Keratinocyte (primary cell): ENCODE data around the gene PRLR. TPM values are rescaled to one million over a fixed set of nuclear protein-coding genes. Genes with fewer than 3 reads are reported as not detected.

Experiments used
- DNase-seq: peaks from one replicate; pipeline ENCODE4 v3.0.0-alpha.2; 2011; ENCODE audit warnings: low read depth, missing footprints, low spot score
- FAIRE-seq: peaks from 2 replicates; lab custom pipeline; 2011; peaks lifted over from hg19 to GRCh38; lab: Jason Lieb, UNC
- H2AFZ ChIP-seq: 2 replicates; pipeline ENCODE4 v1.6.0; 2012; ENCODE audit warnings: low read length, control low read depth, inconsistent platforms; ENCODE audit not compliant: control insufficient read depth
- H3K27ac ChIP-seq: 2 replicates; pipeline ENCODE4 v1.5.1; 2011; ENCODE audit warnings: low read length; ENCODE audit not compliant: control insufficient read depth, insufficient read depth
- H3K27me3 ChIP-seq: 3 replicates; pipeline ENCODE4 v1.6.0; 2011; ENCODE audit warnings: low read length; ENCODE audit not compliant: control insufficient read depth, insufficient read depth; ENCODE audit errors: extremely low read depth
- H3K36me3 ChIP-seq, 2 experiments: 2 replicates in 1 of 2; 3 replicates in 1 of 2; pipeline ENCODE4 v1.5.1; 2011; ENCODE audit warnings: low read length in 2 of 2, mild to moderate bottlenecking in 1 of 2; ENCODE audit not compliant: control insufficient read depth in 2 of 2, insufficient read depth in 2 of 2; ENCODE audit errors: extremely low read depth in 1 of 2
- H3K4me1 ChIP-seq: 3 replicates; pipeline ENCODE4 v1.5.1; 2011; ENCODE audit warnings: low read length; ENCODE audit not compliant: control insufficient read depth, insufficient read depth; ENCODE audit errors: extremely low read depth
- H3K4me2 ChIP-seq: 3 replicates; pipeline ENCODE4 v1.6.0; 2011; ENCODE audit warnings: low read depth, low read length; ENCODE audit not compliant: control insufficient read depth, insufficient read depth; ENCODE audit errors: extremely low read depth
- H3K4me3 ChIP-seq, 3 experiments: fragments of 200-600 bp in 1 of 3; sonication (generic) in 1 of 3; 2 replicates in 2 of 3; 3 replicates in 1 of 3; pipeline ENCODE4 v1.5.1; 2011 to 2016; ENCODE audit warnings: low read length in 3 of 3, mild to moderate bottlenecking in 3 of 3, control low read depth in 2 of 3, inconsistent platforms in 1 of 3, low read depth in 1 of 3, mixed read lengths in 1 of 3, mixed run types in 1 of 3, moderate library complexity in 1 of 3; ENCODE audit not compliant: control insufficient read depth in 2 of 3, insufficient read depth in 2 of 3; ENCODE audit errors: extremely low read depth in 1 of 3
- H3K79me2 ChIP-seq: 2 replicates; pipeline ENCODE4 v1.6.0; 2012; ENCODE audit warnings: low read length; ENCODE audit not compliant: control insufficient read depth, insufficient read depth
- H3K9ac ChIP-seq: 3 replicates; pipeline ENCODE4 v1.6.0; 2011; ENCODE audit warnings: low read length; ENCODE audit not compliant: control insufficient read depth, insufficient read depth; ENCODE audit errors: extremely low read depth
- H3K9me1 ChIP-seq: 3 replicates; pipeline ENCODE4 v1.6.0; 2011; ENCODE audit warnings: low read length; ENCODE audit not compliant: control insufficient read depth, insufficient read depth; ENCODE audit errors: extremely low read depth
- H3K9me3 ChIP-seq: 2 replicates; pipeline ENCODE4 v1.5.1; 2012; ENCODE audit warnings: low read depth, low read length; ENCODE audit not compliant: control insufficient read depth
- H4K20me1 ChIP-seq: 3 replicates; pipeline ENCODE4 v1.6.0; 2011; ENCODE audit warnings: low read length; ENCODE audit not compliant: control insufficient read depth, insufficient read depth; ENCODE audit errors: extremely low read depth
- EZH2 ChIP-seq: IDR thresholded peaks from one replicate; pipeline ENCODE4 v1.6.1; 2012; ENCODE audit warnings: inconsistent platforms, mild to moderate bottlenecking, low read length, moderate library complexity
- dilution Hi-C: fragments of 300-500 bp; cut with MboI; formaldehyde crosslinking; loops from one replicate; pipeline ENCODE4 v1.7.0; 2020; ENCODE audit warnings: low sequenced_read_pairs; ENCODE audit not compliant: extremely low pct_ligation_motif_present
- polyA plus RNA-seq, 5 experiments: library from polyadenylated mRNA; depleted of rRNA in 3 of 5; stranded (reverse) in 3 of 5; stranded (forward) in 1 of 5; unstranded in 1 of 5; fragments of >200 nt; gene quantifications; 1 replicate in 1 of 5; 2 replicates in 3 of 5; 3 replicates in 1 of 5; pipeline versions ENCODE4 v1.2.1 to v1.2.3, GENCODE V29; 2011 to 2012; ENCODE audit warnings: missing spikeins in 2 of 5, low read depth in 1 of 5, low replicate concordance in 1 of 5
- TF ChIP-seq, protein P1 (sequence below), 3 experiments: IDR thresholded peaks in 1 of 3; conservative IDR thresholded peaks in 1 of 3; optimal IDR thresholded peaks in 1 of 3; 2 replicates in 2 of 3; 3 replicates in 1 of 3; pipeline versions ENCODE3 to v1.5.1; 2011; ENCODE audit warnings: low read length in 3 of 3, mild to moderate bottlenecking in 3 of 3, moderate library complexity in 2 of 3, control low read depth in 1 of 3, inconsistent platforms in 1 of 3; ENCODE audit not compliant: insufficient read depth in 2 of 3; ENCODE audit errors: extremely low read depth in 1 of 3

Gene PRLR
- polyA plus RNA-seq, 1 donor (not counting 4 experiments of a cell fraction or from before 2014, with no cell fraction given), result 0.04 TPM

DNA sequence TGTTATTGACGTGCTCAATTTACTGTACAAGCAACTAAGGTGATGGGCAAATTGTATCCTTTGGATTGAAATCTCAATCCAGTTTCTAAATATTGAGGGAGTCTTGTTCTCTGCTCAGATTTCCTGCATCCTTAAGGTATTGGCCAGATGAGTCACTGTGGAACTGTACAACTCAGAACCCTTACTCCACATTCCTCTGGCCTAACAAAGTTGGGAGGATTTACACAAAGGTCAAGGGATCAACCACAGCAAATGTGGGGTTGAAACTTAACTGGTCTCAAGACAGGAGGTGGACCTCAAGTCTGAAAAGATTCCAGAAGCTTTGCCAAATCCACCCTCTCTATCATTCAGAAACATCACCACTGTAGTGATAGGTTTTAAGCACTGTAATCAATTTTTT is 101.0 kb downstream of the PRLR start:
- Histone ChIP-seq H3K79me2 (no peaks in the 10 kb centered on the region), H3K9me3 (no peaks in the 10 kb centered on the region), H3K27me3 (no peaks in the 10 kb centered on the region), H3K4me1 (peaks cover 14% of the 10 kb centered on the region), H4K20me1 (no peaks in the 10 kb centered on the region), H3K9me1 (no peaks in the 10 kb centered on the region), H3K27ac (no peak overlapping the region), H2AFZ (no peak overlapping the region), H3K9ac (no peak overlapping the region), H3K4me3 (no peak overlapping the region), H3K4me2 (no peak overlapping the region), H3K36me3 (no peaks in the 10 kb centered on the region)
- dilution Hi-C loops, result no loop called here
- DNase-seq, result no peak
- FAIRE-seq, result no peak
- TF ChIP-seq EZH2, result no peak
- TF ChIP-seq, protein P1, sequence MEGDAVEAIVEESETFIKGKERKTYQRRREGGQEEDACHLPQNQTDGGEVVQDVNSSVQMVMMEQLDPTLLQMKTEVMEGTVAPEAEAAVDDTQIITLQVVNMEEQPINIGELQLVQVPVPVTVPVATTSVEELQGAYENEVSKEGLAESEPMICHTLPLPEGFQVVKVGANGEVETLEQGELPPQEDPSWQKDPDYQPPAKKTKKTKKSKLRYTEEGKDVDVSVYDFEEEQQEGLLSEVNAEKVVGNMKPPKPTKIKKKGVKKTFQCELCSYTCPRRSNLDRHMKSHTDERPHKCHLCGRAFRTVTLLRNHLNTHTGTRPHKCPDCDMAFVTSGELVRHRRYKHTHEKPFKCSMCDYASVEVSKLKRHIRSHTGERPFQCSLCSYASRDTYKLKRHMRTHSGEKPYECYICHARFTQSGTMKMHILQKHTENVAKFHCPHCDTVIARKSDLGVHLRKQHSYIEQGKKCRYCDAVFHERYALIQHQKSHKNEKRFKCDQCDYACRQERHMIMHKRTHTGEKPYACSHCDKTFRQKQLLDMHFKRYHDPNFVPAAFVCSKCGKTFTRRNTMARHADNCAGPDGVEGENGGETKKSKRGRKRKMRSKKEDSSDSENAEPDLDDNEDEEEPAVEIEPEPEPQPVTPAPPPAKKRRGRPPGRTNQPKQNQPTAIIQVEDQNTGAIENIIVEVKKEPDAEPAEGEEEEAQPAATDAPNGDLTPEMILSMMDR (optimal IDR thresholded peaks at IDR 0.05 in 1 of 3, IDR thresholded peaks at IDR 0.05 in 1 of 3, conservative IDR thresholded peaks at IDR 0.05 in 1 of 3; ENCODE audit: extremely low read depth in 1 of 3, insufficient read depth in 2 of 3, low read length in 3 of 3), result no peak

DNA sequence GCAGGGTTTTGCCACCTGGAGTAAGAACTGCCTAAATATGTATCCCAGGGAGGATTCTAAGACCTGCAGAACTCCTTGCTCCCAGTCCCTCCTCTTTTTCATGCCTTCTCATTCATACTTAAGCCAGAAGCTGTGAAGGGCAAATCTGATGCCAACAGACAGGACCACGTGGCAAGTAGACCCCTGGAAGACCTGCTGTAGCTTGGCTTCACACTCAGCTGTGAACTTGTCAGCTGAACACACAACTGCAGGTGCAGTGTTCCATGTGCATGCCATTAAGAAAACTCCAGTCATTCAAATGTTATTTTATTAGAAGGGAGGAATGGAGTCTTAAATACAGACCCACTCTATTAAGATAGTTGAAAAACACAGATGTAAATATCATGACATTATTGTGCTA is 103.3 kb downstream of the PRLR start:
- dilution Hi-C loops, result no loop called here
- DNase-seq (no peak), FAIRE-seq (no peak)
- H3K79me2 ChIP-seq, result no peaks in the 10 kb centered on the region
- no peak overlapping the region for H3K9ac ChIP-seq
- no peaks in the 10 kb centered on the region for H3K9me1 ChIP-seq
- TF ChIP-seq EZH2, result no peak
- TF ChIP-seq, protein P1 (optimal IDR thresholded peaks at IDR 0.05 in 1 of 3, IDR thresholded peaks at IDR 0.05 in 1 of 3, conservative IDR thresholded peaks at IDR 0.05 in 1 of 3; ENCODE audit: extremely low read depth in 1 of 3, insufficient read depth in 2 of 3, low read length in 3 of 3), result no peak
- no peaks in the 10 kb centered on the region for H3K9me3 ChIP-seq
- no peaks in the 10 kb centered on the region for H4K20me1 ChIP-seq
- no peak overlapping the region for H3K4me3 ChIP-seq
- no peak overlapping the region for H2AFZ ChIP-seq
- no peak overlapping the region for H3K4me2 ChIP-seq
- no peaks in the 10 kb centered on the region for H3K27me3 ChIP-seq
- no peak overlapping the region for H3K27ac ChIP-seq
- H3K4me1 ChIP-seq, result peaks cover 14% of the 10 kb centered on the region
- no peaks in the 10 kb centered on the region for H3K36me3 ChIP-seq
